Coronary artery (tissue), 2 donors: ENCODE results near the gene NLE1.
"Not testable (repeated sequence)": the region's sequence is repeated elsewhere in the genome, so short reads cannot be mapped to it uniquely, and the experiment has no call there.

Experiments
- DNase-seq: peaks from one replicate; pipeline ENCODE4 v3.0.0-alpha.2; 2017; ENCODE audit warnings: low spot score
- H3K27ac ChIP-seq, 2 donors: fragments of 200-600 bp; sonication (generic); one replicate each; pipeline ENCODE4 v1.5.1; 2016 to 2019
- H3K4me3 ChIP-seq: fragments of 200-600 bp; sonication (generic); 2 replicates; pipeline ENCODE4 v1.5.1; 2016; ENCODE audit warnings: mild to moderate bottlenecking, moderate library complexity
- TF ChIP-seq, protein P1 (sequence below): fragments of 200-600 bp; sonication (generic); IDR thresholded peaks from one replicate; pipeline ENCODE4 v1.5.1; 2019; ENCODE audit warnings: antibody characterized with exemption

The NLE1 gene

GRCh38 chr17:35094902-35095301 is 47.2 kb downstream of the NLE1 start:
- TF ChIP-seq, protein P1, sequence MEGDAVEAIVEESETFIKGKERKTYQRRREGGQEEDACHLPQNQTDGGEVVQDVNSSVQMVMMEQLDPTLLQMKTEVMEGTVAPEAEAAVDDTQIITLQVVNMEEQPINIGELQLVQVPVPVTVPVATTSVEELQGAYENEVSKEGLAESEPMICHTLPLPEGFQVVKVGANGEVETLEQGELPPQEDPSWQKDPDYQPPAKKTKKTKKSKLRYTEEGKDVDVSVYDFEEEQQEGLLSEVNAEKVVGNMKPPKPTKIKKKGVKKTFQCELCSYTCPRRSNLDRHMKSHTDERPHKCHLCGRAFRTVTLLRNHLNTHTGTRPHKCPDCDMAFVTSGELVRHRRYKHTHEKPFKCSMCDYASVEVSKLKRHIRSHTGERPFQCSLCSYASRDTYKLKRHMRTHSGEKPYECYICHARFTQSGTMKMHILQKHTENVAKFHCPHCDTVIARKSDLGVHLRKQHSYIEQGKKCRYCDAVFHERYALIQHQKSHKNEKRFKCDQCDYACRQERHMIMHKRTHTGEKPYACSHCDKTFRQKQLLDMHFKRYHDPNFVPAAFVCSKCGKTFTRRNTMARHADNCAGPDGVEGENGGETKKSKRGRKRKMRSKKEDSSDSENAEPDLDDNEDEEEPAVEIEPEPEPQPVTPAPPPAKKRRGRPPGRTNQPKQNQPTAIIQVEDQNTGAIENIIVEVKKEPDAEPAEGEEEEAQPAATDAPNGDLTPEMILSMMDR, result no peak
- no peak for DNase-seq
- Histone ChIP-seq H3K27ac (no peak overlapping the region), H3K4me3 (no peak overlapping the region)

- not testable (repeated sequence) for H3K4me3 ChIP-seq, DNase-seq, H3K27ac ChIP-seq
Measured at GRCh38 chr17:35090707-35091106, 51.4 kb downstream of the NLE1 start.

DNA sequence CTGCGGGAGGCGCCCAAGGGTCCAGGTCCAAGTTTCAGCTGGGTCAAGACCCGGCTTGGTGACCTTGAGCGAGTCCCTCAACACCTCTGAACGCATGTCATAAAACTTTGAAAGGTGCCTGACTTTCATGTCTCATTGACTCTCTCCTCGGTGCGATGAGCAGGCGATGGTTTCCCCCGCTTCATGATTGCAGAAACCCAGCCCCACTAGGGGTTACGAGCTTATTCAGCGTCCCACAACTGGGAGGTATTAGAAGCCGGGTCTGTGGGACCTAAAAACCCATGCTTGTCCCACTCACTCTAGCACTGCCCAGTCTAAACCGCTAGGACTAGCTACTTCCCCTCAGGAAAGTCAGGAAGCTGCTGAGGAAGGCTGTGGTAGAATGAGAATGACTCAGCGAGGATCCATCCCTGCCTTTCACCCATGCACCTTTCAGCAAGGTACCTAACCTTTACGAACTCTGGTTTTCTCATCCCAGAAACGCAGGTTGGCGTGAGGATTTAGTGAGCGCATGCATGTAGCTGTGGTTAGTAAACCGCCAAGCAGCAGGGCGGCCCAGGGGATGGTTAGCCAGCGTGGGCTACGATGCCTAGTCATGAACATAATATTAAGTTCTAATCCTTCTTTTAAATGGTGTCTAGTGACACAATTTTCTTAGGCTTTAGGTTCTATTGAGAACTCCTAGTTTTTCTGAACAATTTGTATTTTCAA is 52.4 kb downstream of the NLE1 start:
- peak overlapping the region; percentile 92 for H3K4me3 ChIP-seq
- H3K27ac ChIP-seq, result peak overlapping the region; percentile 75 to 88
- TF ChIP-seq, protein P1, result peak; percentile 22
- DNase-seq, result no peak

DNA sequence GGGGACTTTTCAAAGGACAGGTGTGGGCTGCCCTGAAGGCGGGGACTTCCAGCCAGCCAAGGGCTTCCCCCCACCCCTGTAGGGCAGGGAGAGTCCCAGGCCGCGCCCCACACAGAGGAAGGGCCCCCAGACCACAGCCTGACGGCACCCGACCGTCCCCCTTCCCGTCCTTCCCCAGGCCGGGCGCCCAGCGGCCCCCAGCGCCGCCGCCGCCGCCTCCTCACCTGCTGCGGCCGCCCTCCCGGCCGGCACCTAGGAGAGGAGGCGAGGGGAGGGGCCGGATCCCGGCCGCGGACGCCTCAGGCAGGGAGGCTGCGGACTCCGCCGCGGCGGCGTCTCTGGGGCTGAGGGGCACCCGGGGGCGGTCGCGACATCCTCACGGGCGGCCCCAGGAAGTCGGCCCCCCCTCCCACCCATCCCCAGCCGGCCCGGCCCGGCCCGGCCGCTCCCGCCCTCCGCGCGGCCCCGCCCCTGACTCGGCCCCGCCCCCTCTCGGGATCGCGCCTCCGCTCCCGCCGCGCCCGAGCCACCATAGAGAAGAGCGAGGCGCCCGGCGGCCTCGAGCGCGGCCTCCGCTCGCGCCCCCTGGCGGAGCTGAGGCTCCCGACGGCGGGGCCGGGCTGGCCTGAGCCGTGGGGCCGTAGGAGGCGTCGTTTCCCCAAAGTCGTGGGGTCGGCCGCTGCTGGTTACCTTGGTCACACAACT is 53.1 kb downstream of the NLE1 start:
- Histone ChIP-seq H3K4me3 (peak overlapping the region; percentile 92), H3K27ac (peak overlapping the region; percentile 75 to 88)
- peak; percentile 90 for DNase-seq
- TF ChIP-seq, protein P1, result peak; percentile 85

DNA sequence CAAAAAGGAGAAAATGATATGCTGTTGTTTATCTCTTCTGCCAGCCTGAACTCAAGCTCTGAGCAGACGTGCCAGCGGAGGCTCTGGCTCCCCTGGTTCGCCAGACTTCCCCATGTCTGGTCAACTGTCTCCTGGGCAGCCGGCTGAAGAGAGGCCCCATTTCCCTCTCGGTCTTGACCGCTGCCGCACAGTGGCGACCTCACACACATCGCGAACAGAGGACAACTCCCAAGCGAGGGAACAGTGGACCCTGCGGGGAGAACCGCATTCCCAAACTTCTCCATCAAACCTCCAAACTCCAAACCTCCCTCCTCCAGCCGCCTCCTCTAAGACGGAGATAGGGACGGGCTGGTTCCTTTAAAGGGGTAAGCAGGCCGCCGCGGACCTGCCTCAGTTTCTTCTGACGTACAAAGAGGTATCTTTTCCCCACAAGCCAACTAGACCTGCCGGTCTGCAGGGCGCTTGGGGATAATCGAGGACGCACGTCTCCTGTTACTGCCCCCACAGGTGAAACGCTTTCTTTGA is 53.7 kb downstream of the NLE1 start:
- TF ChIP-seq, protein P1, result no peak
- peak; percentile 82 for DNase-seq
- peak overlapping the region; percentile 92 for H3K4me3 ChIP-seq
- peak overlapping the region; percentile 75 to 88 for H3K27ac ChIP-seq

DNA sequence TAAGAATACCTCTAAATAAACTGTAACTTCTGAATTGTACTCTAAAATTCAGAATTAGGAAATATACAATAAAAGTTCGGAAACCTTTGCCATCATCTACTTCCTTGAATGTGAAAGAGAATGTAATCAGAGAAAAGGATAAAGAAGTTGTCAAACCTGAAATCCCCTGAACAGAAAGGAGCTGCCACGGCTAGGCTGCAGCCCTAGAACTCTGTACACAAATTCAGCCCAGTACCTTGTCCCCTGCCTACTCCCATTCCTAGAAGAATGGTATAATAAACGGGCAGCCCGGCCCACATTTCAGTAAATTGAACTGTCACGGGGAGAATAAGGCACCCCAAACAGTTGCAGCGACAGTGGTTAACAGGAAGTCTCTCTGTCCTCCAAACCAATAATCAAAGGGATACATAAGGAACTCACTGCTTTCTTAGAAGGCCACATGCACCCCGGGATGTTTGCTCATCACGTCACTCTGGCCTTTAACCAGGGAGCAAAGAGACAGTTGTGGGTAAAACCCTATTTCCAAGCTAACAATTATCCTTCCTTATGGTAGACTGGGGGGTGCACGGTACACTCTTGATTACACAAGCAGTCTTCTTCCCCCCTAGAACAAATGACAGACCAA is 54.3 kb downstream of the NLE1 start:
- DNase-seq, result no peak
- Histone ChIP-seq H3K4me3 (peak overlapping the region; percentile 92), H3K27ac (peak overlapping the region; percentile 75 to 88)
- TF ChIP-seq, protein P1, result no peak

DNA sequence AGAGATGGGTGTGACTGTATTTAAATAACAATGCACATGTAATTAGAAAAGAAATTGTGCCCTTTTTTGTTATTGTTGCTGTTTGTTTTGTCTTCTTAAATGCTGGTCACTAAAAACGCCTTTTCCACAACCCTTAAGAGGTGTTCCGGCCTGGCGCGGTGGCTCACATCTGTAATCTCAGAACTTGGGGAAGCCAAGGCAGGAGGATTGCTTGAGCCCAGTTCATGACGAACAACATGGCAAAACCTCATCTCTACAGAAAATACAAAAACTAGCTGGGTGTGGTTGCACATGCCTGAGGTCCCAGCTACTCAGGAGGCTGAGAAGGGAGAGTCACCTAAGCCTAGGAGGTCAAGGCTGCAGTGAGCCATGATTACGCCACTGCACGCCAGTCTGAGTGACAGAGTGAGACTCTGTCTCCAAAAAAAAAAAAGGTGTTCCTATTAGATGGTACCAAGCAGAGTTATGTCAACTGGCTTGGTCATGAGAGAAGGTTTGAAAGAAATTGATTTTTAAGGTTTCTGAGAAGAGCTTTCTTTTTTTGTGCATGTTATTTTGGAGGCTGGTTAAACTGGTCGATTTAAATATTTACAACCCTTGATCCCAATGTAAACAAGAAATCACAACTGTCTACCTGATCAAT is 55.1 kb downstream of the NLE1 start:
- TF ChIP-seq, protein P1, result no peak
- Histone ChIP-seq H3K4me3 (peak overlapping the region; percentile 92), H3K27ac (no peak overlapping the region)
- DNase-seq, result no peak
